Stimulated activated CD8-positive, alpha-beta memory T cell treated with anti-CD3 and anti-CD28 coated beads, Interleukin-4, amount 100 ng/mL, for 4 hours (primary cell): Measurements from ENCODE around the gene TMEM126B.
"Not testable (repeated sequence)": the region's sequence is repeated elsewhere in the genome, so short reads cannot be mapped to it uniquely, and the experiment has no call there.

ENCODE experiments used
- DNase-seq, 2 donors: peaks; one replicate each; pipeline ENCODE4 v3.0.0-alpha.2; 2020; ENCODE audit warnings: low read depth in 2 of 2, low spot score in 1 of 2

The TMEM126B gene

DNA sequence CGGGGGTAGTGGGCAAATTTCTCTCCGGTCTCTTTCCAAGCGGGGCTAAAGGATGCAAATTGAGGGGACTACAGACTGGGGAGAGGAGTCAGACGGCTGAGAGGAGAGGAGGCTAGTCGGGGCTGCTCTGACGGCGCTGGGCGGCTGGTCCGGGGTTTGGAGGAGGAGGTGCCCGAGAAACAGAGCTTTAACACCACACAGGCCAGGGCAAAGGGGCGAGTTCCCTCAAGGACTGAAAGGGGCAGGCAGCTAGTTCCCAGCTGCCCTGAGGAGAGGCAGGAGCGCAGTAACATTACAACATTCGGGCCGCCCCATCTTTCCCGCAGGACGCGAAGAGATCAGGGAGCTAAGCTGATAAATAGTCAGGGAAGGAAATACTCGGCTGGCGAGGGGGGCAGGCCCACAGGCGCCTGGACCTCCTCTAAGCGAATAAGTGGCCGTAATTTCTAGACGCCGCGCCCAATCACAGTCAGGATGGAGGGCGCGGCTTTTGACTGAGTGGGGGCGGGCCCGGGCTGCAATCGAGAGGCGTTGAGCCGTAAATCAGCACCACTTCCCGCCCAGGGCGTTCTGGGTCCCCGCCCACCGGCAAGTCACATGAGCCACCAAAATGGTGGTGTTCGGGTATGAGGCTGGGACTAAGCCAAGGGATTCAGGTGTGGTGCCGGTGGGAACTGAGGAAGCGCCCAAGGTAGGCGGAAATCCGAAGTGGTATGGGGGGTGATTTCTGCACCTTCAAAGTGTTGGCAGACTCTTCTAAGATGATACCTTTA, at the start of gene TMEM126B:
TSS of gene TMEM126B (plus strand) at position 596 of the 773 bp plus-strand sequence. CDS start at position 611, 15 bp downstream.
- peak; percentile 88 to 95 for DNase-seq

DNA sequence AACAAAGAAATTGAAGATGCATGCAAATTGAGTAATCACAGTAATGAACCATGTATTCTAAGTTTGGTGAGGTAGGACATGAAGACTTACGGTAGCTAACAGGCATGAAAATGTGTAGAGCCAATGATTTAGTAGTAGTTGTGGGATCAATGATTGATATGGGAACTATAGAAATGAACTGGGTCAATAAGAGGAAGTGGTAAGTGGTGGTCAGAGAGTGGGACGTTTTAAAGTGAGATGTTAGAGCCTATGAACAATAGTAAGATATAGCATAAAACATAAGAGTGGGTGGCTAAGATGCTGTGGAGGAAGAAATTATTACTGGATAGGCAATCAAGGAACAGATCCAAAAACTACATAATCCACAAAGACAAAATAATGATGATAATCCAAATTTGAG, 46.3 kb upstream of the TMEM126B start:
- no peak for DNase-seq

DNA sequence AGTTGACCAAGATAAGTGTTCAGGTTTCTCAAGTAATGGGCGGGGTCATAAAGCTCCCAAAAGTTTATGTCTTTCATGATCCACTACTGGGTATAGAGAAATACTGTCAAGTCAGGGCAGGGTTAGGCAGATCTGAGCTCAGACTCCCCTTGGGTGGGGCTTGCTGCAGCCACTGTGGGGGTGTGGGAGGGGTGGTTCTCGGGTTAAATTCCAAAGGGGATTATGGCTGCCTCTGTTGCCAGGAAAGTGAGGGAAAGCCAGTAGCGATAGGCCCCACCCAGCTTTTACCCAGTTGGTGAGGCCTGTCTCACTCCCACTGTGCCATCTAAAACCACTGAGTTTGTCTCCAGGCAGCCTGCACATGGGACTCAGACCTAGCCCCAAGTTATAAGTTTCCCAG, 39.0 kb upstream of the TMEM126B start:
- DNase-seq = no peak

DNA sequence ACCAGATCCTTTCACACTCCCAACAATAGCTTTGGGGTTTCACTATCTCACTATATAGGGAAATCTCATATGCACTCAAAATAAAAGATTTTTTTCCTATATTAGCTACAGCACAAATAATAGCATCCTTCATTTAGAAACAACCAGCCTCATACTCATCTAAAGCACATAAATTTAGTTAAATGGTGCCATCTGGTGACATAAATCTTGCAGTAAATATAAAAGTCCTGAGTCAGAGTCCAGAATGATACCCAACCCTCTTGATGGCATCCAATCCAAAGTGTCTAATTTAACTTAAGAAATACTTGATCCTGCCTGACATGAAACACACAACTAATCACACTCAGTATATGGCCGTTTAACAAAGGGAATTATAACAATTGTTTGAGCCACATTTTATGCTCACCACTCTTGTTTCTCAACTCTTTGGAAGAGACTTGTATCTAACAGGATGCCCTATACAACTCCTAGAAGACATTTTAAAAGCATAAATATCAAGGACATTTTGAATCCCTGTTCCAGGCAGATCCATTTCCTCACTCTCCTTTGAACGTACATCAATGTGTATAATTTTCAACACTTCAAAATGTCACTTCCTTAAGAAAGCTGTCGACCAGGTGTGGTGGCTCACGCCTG, 37.4 kb upstream of the TMEM126B start:
- DNase-seq = no peak

DNA sequence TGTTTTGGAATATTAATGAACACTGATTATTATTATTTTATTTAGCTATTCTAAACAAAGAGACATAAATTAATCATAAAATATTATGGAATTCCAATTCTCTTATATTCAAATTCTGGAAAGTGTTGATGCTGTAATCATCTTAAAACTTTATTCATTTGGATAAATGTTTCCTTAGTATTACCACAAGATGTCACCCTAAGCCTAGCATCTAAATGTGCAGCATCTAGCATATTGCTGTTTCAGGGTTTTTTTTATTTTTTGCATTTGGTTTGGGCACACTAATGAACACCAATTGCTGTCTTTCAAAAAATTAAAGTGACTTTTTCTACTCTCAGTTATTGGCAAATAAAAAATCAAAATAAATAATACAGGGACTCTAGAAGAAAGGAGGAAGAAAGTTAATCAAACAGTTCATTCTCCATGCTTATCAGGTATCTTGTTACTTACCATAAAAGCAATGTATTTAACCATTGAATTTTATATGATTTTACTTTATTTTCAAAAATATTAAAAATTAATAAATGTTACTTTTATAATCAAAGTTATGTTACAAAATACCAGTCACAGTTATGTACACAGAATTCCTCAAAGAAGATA, 33.0 kb upstream of the TMEM126B start:
- no peak for DNase-seq

DNA sequence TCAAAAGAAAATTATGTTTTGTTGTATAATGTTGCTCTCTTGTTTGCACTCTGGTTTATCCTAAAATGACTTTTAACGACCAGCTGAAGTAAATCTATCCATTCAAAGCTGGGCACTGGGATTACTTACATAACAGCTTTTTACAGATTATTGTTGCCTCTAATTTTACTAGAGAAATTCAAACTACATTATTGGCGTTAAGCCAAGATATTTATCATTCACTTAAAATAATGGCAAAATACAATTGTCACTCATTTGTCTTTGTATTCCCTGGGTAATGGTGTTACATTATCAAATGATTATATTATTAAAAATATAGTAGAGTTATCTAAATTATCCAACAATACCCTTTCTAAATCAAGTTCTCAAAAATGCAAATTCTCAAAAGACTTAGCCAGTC, 31.5 kb upstream of the TMEM126B start:
- DNase-seq = no peak

DNA sequence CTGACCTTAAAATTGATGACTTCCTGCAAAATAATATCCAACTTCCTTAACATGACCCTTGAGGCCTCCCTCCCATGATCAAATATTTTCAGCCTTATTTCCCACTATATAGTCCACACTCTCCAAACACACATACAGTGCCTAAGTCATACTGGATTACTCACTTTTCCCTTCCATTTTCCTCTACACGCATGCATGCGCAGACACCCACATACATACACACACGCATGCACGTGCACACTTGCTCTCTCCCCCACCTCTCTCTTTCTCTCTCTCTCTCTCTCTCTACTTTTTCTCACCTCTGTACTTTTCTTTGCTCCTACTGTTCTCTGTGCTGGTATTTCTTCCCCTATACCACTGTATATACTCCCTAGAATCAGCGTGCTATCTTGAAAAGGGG, 29.3 kb upstream of the TMEM126B start:
- DNase-seq = no peak

DNA sequence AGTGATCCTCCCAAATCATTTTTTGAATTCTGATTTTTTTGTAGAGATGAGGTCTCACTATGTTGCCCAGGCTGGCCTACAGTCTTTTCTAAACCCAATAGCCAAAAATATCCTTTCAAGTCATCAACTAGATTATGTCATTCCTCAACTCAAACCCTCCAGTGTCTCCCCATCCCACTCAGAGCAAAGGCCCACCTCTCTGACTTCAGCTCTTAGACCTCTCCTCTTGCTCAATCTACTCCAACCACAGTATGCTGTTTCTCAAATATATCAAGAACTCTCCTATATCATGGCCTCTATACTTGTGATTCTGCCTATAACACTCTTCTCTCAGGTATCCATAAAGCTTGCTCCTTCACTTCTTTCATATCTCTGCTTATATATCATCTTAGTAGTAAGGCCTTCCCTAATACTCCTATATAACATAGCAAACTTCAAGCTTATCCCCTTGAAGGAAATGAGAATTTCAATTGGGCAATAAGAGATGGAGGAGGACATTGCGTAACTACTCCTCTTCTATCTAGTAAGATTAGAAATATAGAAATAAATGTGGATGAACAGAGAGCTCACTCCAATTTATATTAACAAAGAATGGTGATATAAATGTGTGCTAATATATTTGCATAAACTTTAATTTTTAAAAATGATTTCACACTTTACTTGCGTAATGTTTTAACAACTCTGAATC, 25.7 kb upstream of the TMEM126B start:
- no peak for DNase-seq

DNA sequence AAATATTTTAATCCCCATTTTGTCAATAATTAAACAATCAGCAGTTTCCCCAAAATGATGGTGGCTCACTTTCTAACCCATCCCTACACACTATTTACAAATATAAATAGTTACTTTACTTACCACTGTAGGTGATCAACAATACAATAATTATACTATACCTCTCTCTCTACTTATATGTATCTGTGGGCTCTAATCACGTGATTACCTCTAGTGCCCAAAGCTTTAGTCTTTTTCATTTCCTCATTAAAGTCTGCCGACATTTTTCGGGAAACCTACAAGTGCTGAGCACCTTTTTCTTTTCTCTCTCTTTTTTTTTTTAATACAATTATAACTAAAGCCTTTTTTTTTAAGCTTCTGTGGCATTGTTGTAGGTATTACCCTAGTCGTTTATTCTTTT, 25.2 kb upstream of the TMEM126B start:
- no peak for DNase-seq

DNA sequence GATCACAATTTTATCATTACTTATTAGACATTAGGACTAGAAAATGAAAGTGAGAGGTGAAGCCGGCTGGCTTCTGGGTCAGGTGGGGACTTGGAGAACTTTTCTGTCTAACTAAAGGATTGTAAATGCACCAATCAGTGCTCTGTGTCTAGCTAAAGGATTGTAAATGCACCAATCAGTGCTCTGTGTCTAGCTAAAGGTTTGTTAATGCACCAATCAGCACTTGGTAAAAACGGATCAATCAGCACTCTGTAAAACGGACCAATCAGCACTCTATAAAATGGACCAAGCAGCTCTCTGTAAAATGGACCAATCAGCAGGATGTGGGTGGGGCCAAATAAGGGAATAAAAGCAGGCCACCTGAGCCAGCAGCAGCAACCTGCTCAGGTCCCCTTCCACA, 22.2 kb upstream of the TMEM126B start:
- not testable (repeated sequence) for DNase-seq

DNA sequence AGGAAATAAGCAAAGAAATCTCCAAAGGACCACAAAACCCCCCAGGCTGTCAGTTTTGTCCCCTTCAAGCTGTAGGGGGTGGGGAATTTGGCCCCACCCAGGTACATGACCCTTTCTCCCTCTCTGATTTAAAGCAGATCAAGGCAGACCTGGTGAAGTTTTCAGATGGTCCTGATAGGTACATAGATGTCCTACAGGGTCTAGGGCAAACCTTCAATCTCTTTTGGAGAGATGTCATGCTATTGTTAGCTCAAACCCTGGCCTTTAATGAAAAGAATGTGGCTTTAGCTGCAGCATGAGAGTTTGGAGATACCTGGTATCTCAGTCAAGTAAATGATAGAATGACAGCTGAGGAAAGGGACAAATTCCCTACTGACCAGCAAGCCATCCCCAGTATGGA, 19.8 kb upstream of the TMEM126B start:
- not testable (repeated sequence) for DNase-seq

DNA sequence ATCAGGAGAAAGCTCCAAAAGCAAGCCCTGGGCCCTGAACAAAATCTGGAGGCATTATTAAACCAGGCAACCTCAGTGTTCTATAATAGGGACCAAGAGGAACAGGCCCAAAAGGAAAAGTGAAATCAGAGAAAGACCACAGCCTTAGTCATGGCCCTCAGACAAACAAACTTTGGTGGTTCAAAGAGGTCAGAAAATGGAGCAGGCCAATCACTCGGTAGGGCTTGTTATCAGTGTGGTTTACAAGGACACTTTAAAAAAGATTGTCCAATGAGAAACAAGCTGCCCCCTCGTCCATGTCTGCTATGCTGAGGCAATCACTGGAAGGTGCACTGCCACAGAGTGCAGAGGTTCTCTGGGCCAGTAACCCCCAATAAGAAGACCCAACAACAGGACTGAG, 19.1 kb upstream of the TMEM126B start:
- DNase-seq = not testable (repeated sequence)

DNA sequence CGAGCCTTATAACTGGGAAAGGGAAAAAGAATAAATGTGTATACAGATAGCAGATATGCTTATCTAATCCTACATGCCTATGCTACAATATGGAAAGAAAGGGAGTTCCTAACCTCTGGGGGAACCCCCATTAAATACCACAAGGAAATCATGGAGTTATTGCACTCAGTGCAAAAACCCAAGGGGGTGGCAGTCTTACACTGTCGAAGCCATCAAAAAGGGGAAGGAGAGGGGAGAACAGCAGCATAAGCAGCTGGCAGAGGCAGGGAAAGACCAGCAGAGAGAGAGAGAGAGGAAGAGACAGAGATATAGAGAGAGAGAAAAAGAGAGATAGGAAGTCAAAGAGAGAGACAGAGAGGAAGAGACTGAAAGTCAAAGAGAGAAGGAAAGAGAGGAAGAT, 16.8 kb upstream of the TMEM126B start:
- not testable (repeated sequence) for DNase-seq

DNA sequence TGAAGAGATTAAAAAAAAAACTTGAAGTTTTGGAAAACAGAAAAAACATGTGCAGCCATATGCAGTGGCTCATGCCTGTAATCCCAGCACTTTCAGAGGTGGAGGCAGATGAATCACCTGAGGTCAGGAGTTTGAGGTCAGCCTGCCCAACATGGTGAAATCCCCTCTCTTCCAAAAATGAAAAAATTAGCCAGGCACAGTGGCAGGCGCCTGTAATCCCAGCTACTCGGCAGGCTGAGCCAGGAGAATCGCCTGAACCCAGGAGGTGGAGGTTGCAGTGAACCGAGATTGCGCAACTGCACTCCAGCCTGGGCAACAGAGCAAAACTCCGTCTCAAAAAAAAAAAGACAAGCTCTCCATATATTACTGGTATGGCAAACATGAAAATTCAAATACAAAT, 8.9 kb upstream of the TMEM126B start:
- no peak for DNase-seq

DNA sequence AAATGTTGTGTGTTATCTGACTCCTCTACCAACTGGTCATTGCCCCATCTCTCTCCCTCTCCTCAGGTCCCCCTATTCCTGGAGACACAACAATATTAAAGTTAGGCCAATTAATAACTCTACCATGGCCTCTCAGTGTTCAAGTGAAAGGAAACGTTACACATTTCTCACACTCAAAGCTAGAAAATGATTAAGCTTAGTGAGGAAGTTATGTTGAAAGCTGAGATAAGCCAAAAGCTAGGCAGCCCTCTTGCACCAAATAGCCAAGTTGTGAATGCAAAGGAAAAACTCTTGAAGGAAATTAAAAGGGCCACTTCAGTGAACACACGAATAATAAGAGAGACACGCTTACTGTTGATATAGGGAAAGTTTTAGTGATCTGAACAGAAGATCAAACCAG, 8.1 kb upstream of the TMEM126B start:
- no peak for DNase-seq

DNA sequence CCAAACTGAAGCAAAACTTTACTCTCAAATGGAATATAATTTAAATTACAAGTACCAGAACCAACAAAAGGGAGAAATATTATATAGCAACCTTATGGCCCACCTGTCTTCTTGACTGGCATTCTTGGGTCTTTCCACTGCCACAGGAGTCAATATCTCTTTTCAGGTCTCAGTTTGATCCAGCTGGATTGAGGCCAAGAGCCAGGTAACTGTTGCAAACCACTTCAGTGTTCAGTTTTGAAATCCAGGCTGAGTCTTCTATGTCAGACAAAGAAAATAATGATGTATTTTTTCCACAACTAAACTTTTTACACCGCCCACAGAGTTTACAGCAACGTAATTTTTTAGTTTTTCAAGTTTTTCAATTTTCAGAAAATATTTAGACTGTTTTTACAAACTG, 1.9 kb upstream of the TMEM126B start:
- DNase-seq = no peak

DNA sequence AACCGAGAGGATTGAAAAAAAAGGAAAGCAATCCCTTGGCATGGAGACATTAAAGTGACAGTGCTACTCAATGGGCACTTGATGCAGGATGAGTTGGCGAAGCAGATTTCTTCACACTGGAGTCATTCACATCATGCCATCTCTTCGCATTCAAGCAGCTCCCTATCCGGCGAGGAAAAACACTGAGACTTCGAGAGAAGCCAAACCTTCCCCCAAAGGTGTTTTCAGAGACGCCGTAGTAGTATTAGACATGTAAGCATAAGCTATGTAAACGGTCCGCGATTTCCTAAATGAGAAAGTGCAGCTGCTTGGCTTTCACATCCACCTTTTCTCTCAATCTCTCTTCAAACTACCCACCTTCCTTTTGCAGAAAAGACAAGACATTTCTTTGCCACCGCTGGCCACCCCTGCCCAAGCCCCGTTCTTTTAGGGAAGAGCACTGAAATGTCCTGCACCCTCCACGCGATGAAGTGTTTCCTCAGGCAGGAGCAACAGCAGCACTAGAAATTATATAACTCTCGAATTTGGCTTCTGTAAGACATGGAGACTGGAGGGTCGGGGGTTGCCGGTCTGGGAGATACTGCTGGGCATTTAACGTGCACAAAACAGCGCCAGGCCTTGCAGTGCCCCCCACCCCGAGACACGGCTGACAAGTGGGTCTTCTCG, 928 bp upstream of the TMEM126B start, which contains the start of gene DLG2:
TSS of gene DLG2 (minus strand) at position 13 of the 666 bp plus-strand sequence.
- no peak for DNase-seq

DNA sequence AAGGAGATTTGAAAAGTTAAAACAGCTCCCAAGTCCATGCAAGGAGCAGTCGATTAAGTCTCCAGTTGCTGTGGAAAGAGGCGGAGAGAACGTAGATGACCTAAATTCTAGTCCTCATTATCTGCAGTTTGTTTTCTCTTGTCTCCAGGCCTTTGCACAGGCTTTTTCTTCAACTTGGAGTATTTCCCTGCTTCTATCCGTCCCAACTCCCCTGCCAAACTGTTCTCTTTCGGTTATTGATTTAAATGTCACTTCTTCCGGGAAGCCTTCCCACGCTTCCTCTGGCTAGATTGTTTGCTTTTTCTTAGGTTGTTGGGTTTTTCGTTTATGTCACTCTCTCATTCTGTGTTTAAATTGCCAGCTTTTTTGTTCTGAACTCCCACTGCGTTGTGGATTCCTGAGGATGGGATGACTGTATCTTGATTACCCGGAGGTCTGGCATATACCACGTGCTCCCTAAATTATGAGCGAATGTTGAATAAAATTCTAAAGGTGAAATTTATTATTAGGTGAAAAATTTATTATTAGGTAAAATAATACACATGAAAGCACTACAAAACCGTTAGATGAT, 463 bp downstream of the TMEM126B start:
- peak in 1 of 2 donors; percentile 8 for DNase-seq

DNA sequence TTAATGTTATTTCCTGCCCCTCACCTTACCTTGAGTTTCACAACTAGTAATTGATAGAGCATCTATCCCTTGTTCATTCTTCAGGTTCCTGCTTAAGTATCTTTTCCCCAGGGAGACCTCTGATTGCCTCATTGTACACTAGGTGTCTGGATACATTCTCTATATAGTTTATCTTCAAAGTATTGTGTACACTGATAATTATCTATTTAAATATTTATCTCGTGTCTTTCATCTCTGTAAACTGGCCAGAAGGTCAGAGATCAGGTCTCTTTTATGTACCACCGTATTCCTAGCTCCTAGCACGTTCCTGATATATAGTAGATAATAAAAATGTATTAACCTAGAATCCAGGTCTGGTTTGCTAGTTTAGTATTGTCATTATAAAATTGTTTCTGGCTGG, 6.4 kb downstream of the TMEM126B start:
- no peak for DNase-seq

DNA sequence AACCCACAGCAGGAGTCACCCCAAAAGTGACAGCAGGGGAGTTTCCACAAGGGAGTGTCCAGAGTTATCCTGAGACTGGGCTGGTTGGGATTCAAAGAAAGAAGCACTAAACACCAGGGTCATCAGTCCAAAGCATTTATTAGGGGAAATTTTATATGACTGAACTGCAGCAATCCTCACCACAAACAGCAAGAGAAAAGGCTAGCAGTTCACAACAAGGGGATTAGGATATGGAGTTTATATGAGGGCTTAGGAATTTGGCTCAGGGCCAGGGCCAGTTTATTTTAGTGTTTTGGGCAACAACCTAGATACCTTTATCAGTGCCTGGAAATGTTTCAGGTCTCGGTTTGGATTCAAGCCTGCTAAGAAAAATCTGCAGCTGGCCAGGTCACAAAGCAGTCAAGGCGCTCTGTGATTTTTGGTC, 14.8 kb downstream of the TMEM126B start:
- DNase-seq = no peak

DNA sequence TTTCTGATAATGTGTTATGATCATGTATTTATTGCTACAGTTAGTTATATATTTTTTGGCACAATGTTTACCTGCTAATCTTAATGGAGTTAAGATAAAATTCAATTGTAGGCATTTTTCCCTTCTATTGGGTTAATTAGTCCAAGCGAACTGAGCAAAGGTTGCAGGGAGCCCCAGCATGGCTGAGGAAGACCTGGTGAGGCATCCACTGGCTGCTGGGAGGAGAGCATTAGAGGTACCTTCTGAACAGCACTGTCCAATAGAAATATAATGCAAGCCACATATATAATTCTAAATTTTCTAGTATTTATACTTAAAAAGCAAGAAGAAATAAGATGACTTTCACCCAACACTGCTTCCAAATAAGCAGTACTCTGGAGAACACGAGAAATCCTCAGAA, 18.7 kb downstream of the TMEM126B start:
- DNase-seq = no peak
